GM12801 (cell line): ENCODE data around the gene SURF2.

Experiments
- TF ChIP-seq, protein P1 (sequence below): IDR thresholded peaks from one replicate; pipeline ENCODE4 v1.5.1; 2011; ENCODE audit warnings: control low read depth; ENCODE audit not compliant: insufficient read length; ENCODE audit errors: extremely low read depth

SURF2 gene

GRCh38 chr9:133362359-133363044 lies 6.2 kb downstream of the SURF2 start:
- TF ChIP-seq, protein P1, sequence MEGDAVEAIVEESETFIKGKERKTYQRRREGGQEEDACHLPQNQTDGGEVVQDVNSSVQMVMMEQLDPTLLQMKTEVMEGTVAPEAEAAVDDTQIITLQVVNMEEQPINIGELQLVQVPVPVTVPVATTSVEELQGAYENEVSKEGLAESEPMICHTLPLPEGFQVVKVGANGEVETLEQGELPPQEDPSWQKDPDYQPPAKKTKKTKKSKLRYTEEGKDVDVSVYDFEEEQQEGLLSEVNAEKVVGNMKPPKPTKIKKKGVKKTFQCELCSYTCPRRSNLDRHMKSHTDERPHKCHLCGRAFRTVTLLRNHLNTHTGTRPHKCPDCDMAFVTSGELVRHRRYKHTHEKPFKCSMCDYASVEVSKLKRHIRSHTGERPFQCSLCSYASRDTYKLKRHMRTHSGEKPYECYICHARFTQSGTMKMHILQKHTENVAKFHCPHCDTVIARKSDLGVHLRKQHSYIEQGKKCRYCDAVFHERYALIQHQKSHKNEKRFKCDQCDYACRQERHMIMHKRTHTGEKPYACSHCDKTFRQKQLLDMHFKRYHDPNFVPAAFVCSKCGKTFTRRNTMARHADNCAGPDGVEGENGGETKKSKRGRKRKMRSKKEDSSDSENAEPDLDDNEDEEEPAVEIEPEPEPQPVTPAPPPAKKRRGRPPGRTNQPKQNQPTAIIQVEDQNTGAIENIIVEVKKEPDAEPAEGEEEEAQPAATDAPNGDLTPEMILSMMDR = no peak

GRCh38 chr9:133366435-133366834 lies 10.1 kb downstream of the SURF2 start:
- TF ChIP-seq, protein P1 = no peak

- TF ChIP-seq, protein P1 = no peak
Observed at GRCh38 chr9:133367221-133367620, 10.9 kb downstream of the SURF2 start.

- TF ChIP-seq, protein P1 = no peak
Observed at GRCh38 chr9:133367778-133368177, 11.4 kb downstream of the SURF2 start.

GRCh38 chr9:133368249-133368881 lies 12.0 kb downstream of the SURF2 start:
- TF ChIP-seq, protein P1 = no peak

DNA sequence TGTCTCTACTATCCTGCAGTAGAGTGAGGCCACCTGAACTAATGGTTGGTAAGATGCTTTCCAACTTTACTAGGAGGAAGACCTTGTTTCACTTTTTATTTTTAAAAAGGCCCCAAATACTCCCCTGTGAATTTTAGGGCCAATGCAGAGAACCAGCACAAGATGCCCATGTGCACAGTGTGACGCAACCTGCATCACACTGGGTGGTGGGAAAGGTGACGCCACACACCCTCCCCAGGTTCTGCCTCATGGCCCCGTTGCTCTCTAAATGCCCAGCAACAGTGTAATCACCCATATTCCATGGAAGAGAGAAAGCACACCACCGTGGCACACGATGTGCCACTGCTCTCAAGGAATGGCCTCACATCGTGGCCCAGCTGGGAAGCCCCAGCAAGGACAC lies 13.1 kb downstream of the SURF2 start:
- TF ChIP-seq, protein P1 = no peak

GRCh38 chr9:133369933-133370332 lies 13.6 kb downstream of the SURF2 start:
- TF ChIP-seq, protein P1 = no peak
